Panc1 (cell line): ENCODE measurements around the gene EYS. TPM values are rescaled to one million over a fixed set of nuclear protein-coding genes. Genes with fewer than 3 reads are reported as not detected.

Source experiments
- ATAC-seq: fragments of 200-7000 bp; cut with Tn5 transposase; 2 replicates; pipeline ENCODE4 v1.9.1; 2020; ENCODE audit warnings: mild to moderate bottlenecking, moderate library complexity
- BruUV-seq: library from RNA; stranded (reverse); fragments of 400-500 nt; replicated peaks from 2 replicates; lab custom pipeline; 2021; lab: Mats Ljungman, UMichigan
- CTCF ChIA-PET: fragments of 300-600 bp; sonication (Branson Sonifier 250); formaldehyde crosslinking; loops from one replicate; lab custom pipeline; 2022; ENCODE audit warnings: antibody characterized with exemption; lab: Charles Lee
- POLR2A ChIA-PET: fragments of 300-600 bp; sonication (Branson Sonifier 250); formaldehyde crosslinking; loops from one replicate; lab custom pipeline; 2022; ENCODE audit warnings: antibody characterized with exemption; lab: Charles Lee
- DNase-seq: peaks from one replicate; pipeline ENCODE4 v3.0.0-alpha.2; 2010; ENCODE audit warnings: low read depth, low spot score
- H3K27ac ChIP-seq: 2 replicates; pipeline ENCODE4 v1.5.1; 2011; ENCODE audit warnings: mild to moderate bottlenecking, low read length, inconsistent platforms
- H3K27me3 ChIP-seq: fragments of 200-500 bp; sonication (Bioruptor generic); 2 replicates; pipeline ENCODE4 v1.6.0; 2014; ENCODE audit warnings: low read length, inconsistent platforms; ENCODE audit not compliant: control insufficient read depth, insufficient read depth
- H3K36me3 ChIP-seq: fragments of 200-500 bp; sonication (Bioruptor generic); 2 replicates; pipeline ENCODE4 v1.5.1; 2014; ENCODE audit warnings: inconsistent platforms, mild to moderate bottlenecking, low read length, moderate library complexity; ENCODE audit not compliant: control insufficient read depth, insufficient read depth
- H3K4me1 ChIP-seq: 2 replicates; pipeline ENCODE4 v1.5.1; 2011; ENCODE audit warnings: inconsistent platforms, mild to moderate bottlenecking, low read length, moderate library complexity; ENCODE audit not compliant: control insufficient read depth, insufficient read depth
- H3K4me3 ChIP-seq, 2 experiments: 2 replicates each; pipeline ENCODE4 v1.5.1; 2011 to 2012; ENCODE audit warnings: low read depth in 2 of 2, low read length in 2 of 2, mild to moderate bottlenecking in 2 of 2, inconsistent platforms in 1 of 2, moderate library complexity in 1 of 2
- H3K9me3 ChIP-seq: fragments of 200-500 bp; sonication (Bioruptor generic); 2 replicates; pipeline ENCODE4 v1.5.1; 2014; ENCODE audit warnings: low read depth, mild to moderate bottlenecking, inconsistent platforms, low read length, moderate library complexity; ENCODE audit not compliant: control insufficient read depth, insufficient read depth
- CTCF ChIP-seq: fragments of 450-650 bp; IDR thresholded peaks from 2 replicates; pipeline ENCODE4 v1.5.1; 2017; ENCODE audit warnings: mild to moderate bottlenecking
- POLR2AphosphoS5 ChIP-seq: IDR thresholded peaks from 2 replicates; pipeline ENCODE4 v1.6.1; 2012; ENCODE audit warnings: mild to moderate bottlenecking, low read depth, low read length, moderate library complexity
- SIN3A ChIP-seq: IDR thresholded peaks from 2 replicates; pipeline ENCODE4 v1.6.1; 2012; ENCODE audit warnings: low read depth, mild to moderate bottlenecking, low read length, moderate library complexity, borderline replicate concordance; ENCODE audit not compliant: insufficient read depth
- TCF7L2 ChIP-seq: IDR thresholded peaks from 2 replicates; pipeline ENCODE4 v1.6.1; 2011; ENCODE audit warnings: mild to moderate bottlenecking, low read depth, low read length, inconsistent platforms
- in situ Hi-C: cut with HindIII; loops from 2 replicates; pipeline ENCODE4 v1.10.0; 2016; ENCODE audit warnings: low sequenced_read_pairs, low pct_unique_long_range_greater_than_20kb
- intact Hi-C: fragments of 100-400 bp; cut with micrococcal nuclease; formaldehyde crosslinking; loops from one replicate; pipeline ENCODE4 v1.10.0; 2022; ENCODE audit not compliant: unreplicated experiment
- total RNA-seq: library from RNA; stranded (reverse); gene quantifications from one replicate; pipeline ENCODE4 v1.2.1, GENCODE V29; 2021; ENCODE audit not compliant: unreplicated experiment
- TF ChIP-seq, protein P1 (sequence below), 2 experiments: IDR thresholded peaks; 2 replicates each; pipeline ENCODE4 v1.6.1; 2011 to 2012; ENCODE audit warnings: low read depth in 2 of 2, control low read depth in 1 of 2, low read length in 1 of 2, mild to moderate bottlenecking in 1 of 2, moderate library complexity in 1 of 2; ENCODE audit not compliant: insufficient read depth in 1 of 2

The EYS gene
- total RNA-seq, 1 experiment from 2014 or later: not detected

GRCh38 chr6:64723327-64724058 lies 983.5 kb downstream of the EYS start:
- ChIA-PET CTCF (no interaction called here), POLR2A (no interaction called here)
- no peaks in the 10 kb centered on the region for H3K36me3 ChIP-seq
- intact Hi-C loops: no loop called here
- H3K9me3 ChIP-seq: no peaks in the 10 kb centered on the region
- ATAC-seq (no peak), DNase-seq (no peak)
- H3K27ac ChIP-seq: no peak overlapping the region
- H3K4me1 ChIP-seq: no peaks in the 10 kb centered on the region
- TF ChIP-seq, protein P1, sequence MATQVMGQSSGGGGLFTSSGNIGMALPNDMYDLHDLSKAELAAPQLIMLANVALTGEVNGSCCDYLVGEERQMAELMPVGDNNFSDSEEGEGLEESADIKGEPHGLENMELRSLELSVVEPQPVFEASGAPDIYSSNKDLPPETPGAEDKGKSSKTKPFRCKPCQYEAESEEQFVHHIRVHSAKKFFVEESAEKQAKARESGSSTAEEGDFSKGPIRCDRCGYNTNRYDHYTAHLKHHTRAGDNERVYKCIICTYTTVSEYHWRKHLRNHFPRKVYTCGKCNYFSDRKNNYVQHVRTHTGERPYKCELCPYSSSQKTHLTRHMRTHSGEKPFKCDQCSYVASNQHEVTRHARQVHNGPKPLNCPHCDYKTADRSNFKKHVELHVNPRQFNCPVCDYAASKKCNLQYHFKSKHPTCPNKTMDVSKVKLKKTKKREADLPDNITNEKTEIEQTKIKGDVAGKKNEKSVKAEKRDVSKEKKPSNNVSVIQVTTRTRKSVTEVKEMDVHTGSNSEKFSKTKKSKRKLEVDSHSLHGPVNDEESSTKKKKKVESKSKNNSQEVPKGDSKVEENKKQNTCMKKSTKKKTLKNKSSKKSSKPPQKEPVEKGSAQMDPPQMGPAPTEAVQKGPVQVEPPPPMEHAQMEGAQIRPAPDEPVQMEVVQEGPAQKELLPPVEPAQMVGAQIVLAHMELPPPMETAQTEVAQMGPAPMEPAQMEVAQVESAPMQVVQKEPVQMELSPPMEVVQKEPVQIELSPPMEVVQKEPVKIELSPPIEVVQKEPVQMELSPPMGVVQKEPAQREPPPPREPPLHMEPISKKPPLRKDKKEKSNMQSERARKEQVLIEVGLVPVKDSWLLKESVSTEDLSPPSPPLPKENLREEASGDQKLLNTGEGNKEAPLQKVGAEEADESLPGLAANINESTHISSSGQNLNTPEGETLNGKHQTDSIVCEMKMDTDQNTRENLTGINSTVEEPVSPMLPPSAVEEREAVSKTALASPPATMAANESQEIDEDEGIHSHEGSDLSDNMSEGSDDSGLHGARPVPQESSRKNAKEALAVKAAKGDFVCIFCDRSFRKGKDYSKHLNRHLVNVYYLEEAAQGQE (IDR thresholded peaks at IDR 0.05; ENCODE audit: insufficient read depth in 1 of 2, low read depth in 2 of 2, low read length in 1 of 2): no peak
- no peak for TF ChIP-seq TCF7L2
- TF ChIP-seq SIN3A: no peak
- no peak for TF ChIP-seq CTCF
- no peak for TF ChIP-seq POLR2AphosphoS5
- H3K27me3 ChIP-seq: no peaks in the 10 kb centered on the region
- BruUV-seq: no TSS peak
- no peak overlapping the region for H3K4me3 ChIP-seq
- in situ Hi-C loops: no loop called here

DNA sequence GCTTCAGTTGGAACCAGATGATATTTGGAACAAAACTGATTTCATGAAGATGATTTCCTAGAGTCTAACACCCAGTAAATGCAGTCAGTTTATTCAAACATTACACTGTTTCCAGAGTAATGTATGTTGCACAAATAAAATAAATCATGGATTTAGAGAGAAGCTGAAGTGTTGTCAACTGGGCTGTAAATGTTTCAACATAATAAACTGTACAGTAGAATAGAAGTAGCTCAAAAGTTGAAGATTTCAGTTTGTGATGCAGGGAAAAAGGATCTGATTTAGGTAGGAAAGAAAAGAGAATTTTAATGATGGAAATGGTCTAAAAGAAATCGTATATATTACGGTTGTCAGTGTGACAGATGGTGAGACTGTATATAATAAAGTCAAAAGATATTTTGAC lies 985.2 kb downstream of the EYS start:
- CTCF ChIA-PET: no interaction called here

More for the DNA sequence above, 985.2 kb downstream of the EYS start:
- Histone ChIP-seq H3K4me1 (no peaks in the 10 kb centered on the region), H3K36me3 (no peaks in the 10 kb centered on the region), H3K9me3 (no peaks in the 10 kb centered on the region), H3K27ac (no peak overlapping the region), H3K27me3 (no peaks in the 10 kb centered on the region), H3K4me3 (no peak overlapping the region)
- in situ Hi-C loops: no loop called here
- DNase-seq (no peak), ATAC-seq (no peak)
- POLR2A ChIA-PET: no interaction called here
- TF ChIP-seq, protein P1 (IDR thresholded peaks at IDR 0.05; ENCODE audit: insufficient read depth in 1 of 2, low read depth in 2 of 2, low read length in 1 of 2): no peak
- TF ChIP-seq TCF7L2 (no peak), CTCF (no peak), SIN3A (no peak), POLR2AphosphoS5 (no peak)
- no TSS peak for BruUV-seq
- intact Hi-C loops: no loop called here
